GM21619 (cell line): Measurements from ENCODE around the gene MDFI.

Source experiments
- ATAC-seq: cut with Tn5 transposase; IDR thresholded peaks from one replicate; pipeline ENCODE4 v1.9.1; 2021; ENCODE audit not compliant: unreplicated experiment

The MDFI gene

GRCh38 chr6:41638002-41638934, at the start of gene MDFI:
Gene MDFI (plus strand): TSS chr6:41638468. CDS start chr6:41638750, 282 bp downstream.
- no peak for ATAC-seq

DNA sequence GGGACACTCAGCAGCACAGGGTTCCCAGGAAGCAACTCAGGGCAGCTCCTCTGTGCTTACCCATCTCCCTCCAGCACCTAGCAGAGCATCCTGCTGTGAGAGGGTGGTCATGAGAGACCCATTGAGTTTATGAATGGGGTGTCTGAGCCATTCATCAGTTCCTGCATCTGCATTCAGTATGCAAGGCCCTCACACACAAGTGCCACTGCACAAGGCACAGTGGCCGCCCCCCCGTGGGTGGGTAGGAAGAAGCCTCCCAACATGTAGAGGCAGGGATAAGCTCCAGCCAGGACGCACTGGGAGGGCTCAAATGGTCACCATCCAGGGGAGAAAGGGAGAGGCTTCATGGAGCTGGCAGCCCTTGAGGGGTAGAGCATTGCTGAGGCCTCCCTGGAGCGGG, 49.0 kb upstream of the MDFI start:
- no peak for ATAC-seq

GRCh38 chr6:41589636-41590622, 48.3 kb upstream of the MDFI start:
- no peak for ATAC-seq

GRCh38 chr6:41591122-41591521, 47.1 kb upstream of the MDFI start:
- ATAC-seq = no peak

DNA sequence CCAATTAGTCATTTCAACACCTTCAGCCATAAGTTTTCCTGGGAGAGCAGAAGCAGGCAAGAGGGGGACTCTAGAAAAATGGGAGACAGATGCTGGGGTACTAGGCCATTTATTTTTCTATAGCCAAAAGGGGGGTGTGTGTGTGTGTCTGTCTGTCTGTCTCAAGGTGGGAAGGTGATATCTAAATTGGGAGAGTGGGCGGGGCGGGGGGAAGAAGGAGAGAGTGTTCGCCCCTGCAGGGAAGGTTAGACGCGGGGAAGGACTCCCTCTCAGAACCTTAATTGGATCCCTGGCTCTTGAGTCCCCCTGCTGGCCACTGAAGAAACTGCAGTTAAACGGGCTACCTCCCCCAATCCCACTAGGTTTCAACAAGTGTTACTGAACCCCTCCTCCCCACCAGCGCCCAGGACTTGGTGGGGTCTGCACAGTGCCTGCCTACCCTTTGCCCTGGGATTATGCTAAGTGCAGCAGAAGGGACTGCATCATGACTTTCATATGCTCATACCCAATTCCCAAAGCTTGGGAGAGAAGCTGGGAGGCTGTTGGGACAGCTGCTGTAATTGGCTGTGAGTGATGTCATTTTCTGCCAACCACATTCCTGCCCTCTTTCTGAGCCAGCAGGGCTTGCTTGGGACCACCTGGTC, 46.3 kb upstream of the MDFI start:
- ATAC-seq = no peak

- no peak for ATAC-seq
These were observed 44.9 kb upstream of the MDFI start for GRCh38 chr6:41593406-41593805.

- no peak for ATAC-seq
These were observed 44.4 kb upstream of the MDFI start for GRCh38 chr6:41593839-41594238.

GRCh38 chr6:41594326-41594725, 43.9 kb upstream of the MDFI start:
- no peak for ATAC-seq

DNA sequence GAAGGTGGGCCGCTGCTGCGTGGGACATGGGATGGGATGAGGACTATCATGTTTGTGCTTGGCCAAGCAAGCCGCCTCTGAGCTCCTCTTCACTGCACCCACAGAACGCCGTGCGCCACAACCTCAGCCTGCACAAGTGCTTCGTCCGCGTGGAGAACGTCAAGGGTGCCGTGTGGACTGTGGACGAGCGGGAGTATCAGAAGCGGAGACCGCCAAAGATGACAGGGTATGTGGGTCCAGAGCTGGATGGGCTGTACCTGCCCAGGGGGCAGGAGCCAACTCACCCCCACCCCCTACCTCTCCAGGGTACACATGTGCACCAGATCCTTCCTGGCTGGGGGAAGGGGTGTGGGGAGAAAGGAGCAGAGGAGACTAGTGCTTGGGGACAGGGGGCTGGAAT, 43.5 kb upstream of the MDFI start:
- ATAC-seq = no peak

GRCh38 chr6:41595166-41595565, 43.1 kb upstream of the MDFI start:
- no peak for ATAC-seq

GRCh38 chr6:41596096-41596685, 42.1 kb upstream of the MDFI start:
- ATAC-seq = no peak

DNA sequence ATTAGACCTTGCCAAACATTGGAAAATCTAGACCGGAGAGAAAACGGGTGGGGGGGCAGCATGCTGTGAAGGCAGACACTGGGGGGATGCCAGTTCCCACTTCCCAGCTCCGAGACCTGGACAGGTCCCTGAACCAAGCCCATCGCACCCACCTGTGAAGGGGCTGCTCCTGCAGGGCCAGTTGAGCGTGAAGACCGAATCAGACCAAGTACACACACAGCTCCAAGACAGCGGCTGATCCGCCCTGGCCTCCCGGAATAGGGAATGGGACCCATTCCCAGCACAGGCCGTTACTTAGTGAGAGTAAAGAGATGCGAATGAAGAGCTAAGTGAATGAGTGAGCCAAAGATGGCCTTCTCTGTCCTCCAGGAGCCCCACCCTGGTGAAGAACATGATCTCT, 41.5 kb upstream of the MDFI start:
- no peak for ATAC-seq

- no peak for ATAC-seq
These were observed 40.8 kb upstream of the MDFI start for GRCh38 chr6:41597246-41598000.

DNA sequence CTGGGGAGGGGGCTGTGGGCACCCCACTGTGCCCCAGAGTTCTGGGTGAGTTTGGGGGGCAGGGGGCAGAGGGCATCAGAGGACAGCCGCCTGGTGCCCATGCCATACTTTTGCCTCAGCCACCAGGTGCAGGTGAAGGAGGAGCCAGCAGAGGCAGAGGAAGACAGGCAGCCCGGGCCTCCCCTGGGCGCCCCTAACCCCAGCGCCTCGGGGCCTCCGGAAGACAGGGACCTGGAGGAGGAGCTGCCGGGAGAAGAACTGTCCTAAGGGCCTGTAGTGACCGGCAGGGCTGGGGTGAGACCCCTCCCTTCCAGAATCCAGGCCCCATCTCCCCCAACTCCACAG, 39.6 kb upstream of the MDFI start:
- ATAC-seq = no peak

DNA sequence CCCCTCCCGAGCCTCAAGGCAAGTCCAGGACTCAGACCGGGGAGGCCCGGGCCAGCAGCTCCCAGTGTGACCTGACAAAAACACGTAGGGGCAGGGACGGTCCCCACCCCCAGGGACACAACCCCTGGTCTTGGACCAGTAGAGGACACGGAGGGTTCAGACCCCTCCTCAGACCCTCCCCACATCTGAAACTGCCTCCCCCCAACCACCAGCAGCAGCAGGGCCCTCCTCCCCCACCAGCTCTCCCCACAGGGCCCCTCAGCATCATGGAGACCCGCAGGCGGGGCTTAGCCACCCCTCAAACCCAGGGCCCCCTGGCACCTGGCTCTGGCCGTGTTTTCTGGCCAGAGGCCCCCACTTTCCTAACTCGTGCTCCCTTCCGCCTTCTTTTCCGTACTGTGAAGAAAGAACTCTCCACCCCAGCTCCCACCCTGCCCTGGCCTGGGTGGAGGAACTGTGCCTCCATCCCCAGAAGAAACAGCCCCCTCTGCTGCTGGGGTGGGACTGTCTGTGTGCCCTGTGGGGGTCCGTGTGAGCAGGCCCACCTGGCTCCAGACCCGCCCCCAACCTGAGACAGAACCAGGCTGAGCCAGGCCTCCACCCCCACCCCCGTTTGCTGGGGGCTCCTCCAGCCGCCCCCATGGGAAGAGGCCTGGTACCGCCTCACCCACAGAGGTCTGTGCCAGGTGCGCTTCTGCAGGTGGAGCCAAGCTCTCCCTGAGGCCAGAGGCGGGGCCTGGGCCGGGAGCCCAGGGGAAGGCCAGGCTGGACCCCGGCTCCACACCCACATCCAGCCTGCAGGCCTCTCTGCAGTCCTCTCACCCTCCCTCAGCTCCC, 39.0 kb upstream of the MDFI start:
- no peak for ATAC-seq

GRCh38 chr6:41599852-41600445, 38.3 kb upstream of the MDFI start:
- no peak for ATAC-seq

- ATAC-seq = no peak
These were observed 37.6 kb upstream of the MDFI start for GRCh38 chr6:41600499-41601247.

DNA sequence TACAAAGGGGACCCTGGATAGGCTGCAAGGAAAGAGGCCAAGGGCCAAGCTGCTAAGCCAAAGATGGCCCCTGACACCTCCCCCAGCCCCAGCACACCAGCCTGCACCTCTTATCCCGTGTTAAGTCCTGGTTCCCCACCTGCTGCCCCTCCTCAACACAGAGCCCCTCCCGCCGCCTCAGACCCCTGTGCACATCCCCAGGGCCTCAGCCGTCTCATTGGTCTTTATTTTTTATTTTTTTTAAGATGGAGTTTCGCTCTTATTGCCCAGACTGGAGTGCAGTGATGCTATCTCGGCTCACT, 37.1 kb upstream of the MDFI start:
- no peak for ATAC-seq

DNA sequence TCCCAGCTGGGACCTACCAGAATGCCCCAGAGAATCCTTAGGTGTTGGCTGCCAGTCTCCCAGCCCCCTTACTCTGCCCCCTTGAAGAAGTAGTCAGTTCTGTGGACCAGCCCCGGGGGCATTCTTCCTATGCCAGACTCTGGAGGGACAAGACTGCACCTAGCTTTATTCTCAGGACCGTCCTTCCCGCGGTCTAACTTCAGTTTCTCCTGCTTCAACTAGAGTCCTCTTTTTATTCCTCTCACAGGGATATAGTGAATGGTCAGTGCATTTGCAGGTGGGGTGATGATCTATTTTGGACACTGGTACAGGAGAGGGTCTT, 35.9 kb upstream of the MDFI start:
- ATAC-seq = no peak
